ENCODE measurements around the gene PTGDR.

GRCh38 chr14:52318826-52319645, 51.5 kb downstream of the PTGDR start:
- no peak for TF ChIP-seq TAF1 (IDR thresholded peaks at IDR 0.05; ENCODE audit: borderline replicate concordance, low read depth, low read length)
- TF ChIP-seq POLR2A (IDR thresholded peaks at IDR 0.05; ENCODE audit: low read depth, low read length), result no peak

All from GM12892 (cell line).